SK-N-MC (cell line): ENCODE results near the gene CMTM7.

Experiments
- DNase-seq: peaks from one replicate; pipeline ENCODE4 v3.0.0-alpha.2; 2011; ENCODE audit warnings: low read depth, low spot score
- H3K27ac ChIP-seq: fragments of 200-600 bp; sonication (generic); 2 replicates; pipeline ENCODE4 v1.5.1; 2016; ENCODE audit warnings: mixed run types
- H3K36me3 ChIP-seq: fragments of 200-600 bp; sonication (generic); 2 replicates; pipeline ENCODE4 v1.6.1; 2017; ENCODE audit warnings: antibody characterized with exemption, low read length, mixed read lengths; ENCODE audit not compliant: insufficient read depth
- H3K4me3 ChIP-seq: fragments of 200-600 bp; sonication (generic); 2 replicates; pipeline ENCODE4 v1.5.1; 2016
- H3K9ac ChIP-seq: fragments of 200-600 bp; sonication (generic); 2 replicates; pipeline ENCODE4 v1.8.0; 2017; ENCODE audit warnings: mixed run types, mixed read lengths; ENCODE audit not compliant: insufficient read length
- H3K9me3 ChIP-seq: fragments of 200-600 bp; sonication (generic); 2 replicates; pipeline ENCODE4 v1.6.1; 2017; ENCODE audit warnings: low read depth, mild to moderate bottlenecking, antibody characterized with exemption, low read length, moderate library complexity, mixed read lengths
- EZH2 ChIP-seq: fragments of 200-600 bp; sonication (generic); IDR thresholded peaks from one replicate; pipeline ENCODE4 v1.6.1; 2017; ENCODE audit warnings: antibody characterized with exemption
- POLR2AphosphoS5 ChIP-seq: IDR thresholded peaks from 2 replicates; pipeline ENCODE4 v1.6.1; 2012; ENCODE audit warnings: mild to moderate bottlenecking, low read depth, low read length, borderline replicate concordance

The CMTM7 gene

GRCh38 chr3:32502946-32503286 lies 111.3 kb downstream of the CMTM7 start:
- TF ChIP-seq POLR2AphosphoS5 (0 out of 2 replicates have a peak, but pooled peaks have one; percentile 3), EZH2 (no peak)
- H3K9ac ChIP-seq: peak overlapping the region; percentile 47
- no peak overlapping the region for H3K27ac ChIP-seq
- H3K4me3 ChIP-seq: peak overlapping the region; percentile 82
- DNase-seq: no peak
- H3K36me3 ChIP-seq: no peaks in the 10 kb centered on the region
- no peaks in the 10 kb centered on the region for H3K9me3 ChIP-seq
